Retina (tissue), 1 donor: ENCODE results near the gene NPAS1.

Source experiments
- DNase-seq: peaks from one replicate; pipeline ENCODE4 v3.0.0-alpha.2; 2016

The NPAS1 gene

DNA sequence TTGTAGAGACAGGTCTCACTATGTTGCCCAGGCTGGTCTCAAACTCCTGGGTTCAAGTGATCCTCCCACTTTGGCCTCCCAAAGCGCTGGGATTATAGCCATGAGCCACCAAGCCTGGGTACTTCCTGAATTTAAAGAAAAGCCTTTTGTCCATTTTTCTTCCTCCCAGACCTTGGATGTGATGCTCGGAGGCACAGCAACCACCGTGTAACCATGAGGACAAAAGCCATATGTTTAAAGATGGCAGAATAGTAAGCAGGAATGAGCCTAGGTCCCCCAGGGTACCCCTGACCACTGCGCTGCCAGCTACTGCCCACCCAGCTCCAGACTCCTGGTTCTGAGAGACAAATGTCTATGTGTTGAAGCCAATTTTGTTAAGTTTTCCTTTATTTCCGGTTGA is 62.9 kb downstream of the NPAS1 start:
- no peak for DNase-seq

- DNase-seq: no peak
Measured at GRCh38 chr19:47084879-47085439, 65.3 kb downstream of the NPAS1 start.

- no peak for DNase-seq
Measured at GRCh38 chr19:47086280-47086679, 66.6 kb downstream of the NPAS1 start.

- no peak for DNase-seq
Measured at GRCh38 chr19:47089767-47090350, 70.2 kb downstream of the NPAS1 start.

GRCh38 chr19:47093254-47093653 is 73.6 kb downstream of the NPAS1 start:
- DNase-seq: no peak

DNA sequence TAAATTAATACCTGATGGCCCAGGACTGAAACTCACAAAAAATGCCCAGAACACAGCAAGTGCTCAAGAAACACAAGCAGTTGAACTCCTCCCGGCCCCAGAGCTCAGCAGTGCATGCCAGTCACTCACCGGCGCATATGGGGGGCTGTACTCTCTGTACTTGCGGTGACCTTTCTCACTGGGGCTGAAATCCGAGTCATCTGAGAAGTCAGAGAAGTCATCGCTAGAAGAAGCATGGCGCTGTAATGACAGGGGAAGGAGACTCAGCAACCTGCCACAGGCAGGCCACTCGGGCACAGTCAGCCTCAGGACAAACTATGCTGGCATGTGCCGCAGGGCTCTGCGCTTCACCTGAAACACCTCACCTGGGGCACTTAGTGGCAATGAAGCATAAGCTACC is 74.2 kb downstream of the NPAS1 start:
- DNase-seq: no peak

GRCh38 chr19:47094557-47095475 is 75.2 kb downstream of the NPAS1 start:
- DNase-seq: no peak
